Transverse colon (tissue), 4 donors: Measurements from ENCODE around the gene DNER. TPM values are rescaled to one million over a fixed set of nuclear protein-coding genes. Genes with fewer than 3 reads are reported as not detected.
"Not testable (repeated sequence)": the region's sequence is repeated elsewhere in the genome, so short reads cannot be mapped to it uniquely, and the experiment has no call there.

ENCODE experiments used
- DNase-seq: peaks from one replicate; pipeline ENCODE4 v3.0.0-alpha.2; 2019
- H3K27ac ChIP-seq, 4 donors: fragments of 200-600 bp; sonication (generic); 2 replicates each; pipeline ENCODE4 v1.5.1; 2016 to 2018; ENCODE audit warnings: inconsistent platforms in 4 of 4
- H3K27me3 ChIP-seq: fragments of 200-600 bp; sonication (generic); 2 replicates; pipeline ENCODE4 v1.5.1; 2017; ENCODE audit warnings: inconsistent platforms
- H3K36me3 ChIP-seq, 4 donors: fragments of 200-600 bp; sonication (generic); 2 replicates each; pipeline ENCODE4 v1.5.1; 2017 to 2019; ENCODE audit warnings: inconsistent platforms in 4 of 4
- H3K4me1 ChIP-seq, 4 donors: fragments of 200-600 bp; sonication (generic); 2 replicates each; pipeline ENCODE4 v1.5.1; 2017 to 2020; ENCODE audit warnings: inconsistent platforms in 4 of 4
- H3K4me3 ChIP-seq, 4 donors: fragments of 200-600 bp; sonication (generic); 1 replicate in 1 of 4; 2 replicates in 3 of 4; pipeline versions ENCODE4 v1.5.1 to v1.6.1; 2017 to 2019; ENCODE audit warnings: inconsistent platforms in 4 of 4
- H3K9me3 ChIP-seq, 2 donors: fragments of 200-600 bp; sonication (generic); 2 replicates each; pipeline ENCODE4 v1.5.1; 2017 to 2019; ENCODE audit warnings: inconsistent platforms in 2 of 2
- EP300 ChIP-seq: sonication (generic); formaldehyde crosslinking; IDR thresholded peaks from one replicate; pipeline ENCODE4 v1.6.1; 2017; ENCODE audit warnings: antibody characterized with exemption, low read depth
- POLR2A ChIP-seq: fragments of 450-650 bp; IDR thresholded peaks from one replicate; pipeline ENCODE4 v1.6.1; 2016; ENCODE audit warnings: antibody characterized with exemption, mild to moderate bottlenecking, moderate library complexity
- POLR2AphosphoS5 ChIP-seq, 3 donors: sonication (generic); formaldehyde crosslinking; IDR thresholded peaks; one replicate each; pipeline ENCODE4 v1.6.1; 2016; ENCODE audit warnings: antibody characterized with exemption in 3 of 3
- WGBS, 2 donors: methylation state at CpG; one replicate each; pipeline ENCODE4 v1.1.5; 2018; ENCODE audit warnings: low coverage in 1 of 2; 5-methylcytosine and 5-hydroxymethylcytosine counted together
- in situ Hi-C, 4 donors: fragments of 200-750 bp; cut with MboI; loops; one replicate each; pipeline versions ENCODE4 v1.15.0 to v1.15.1; 2017; ENCODE audit warnings: low sequenced_read_pairs in 3 of 4, low pct_ligation_motif_present in 1 of 4, low pct_unique_long_range_greater_than_20kb in 1 of 4
- intact Hi-C: fragments of 100-400 bp; cut with DNase I; formaldehyde crosslinking; loops from one replicate; pipeline ENCODE4 v1.15.1; 2023; ENCODE audit warnings: low total_unique reads
- total RNA-seq, 4 donors: library from RNA; depleted of rRNA; stranded (reverse); fragments of >200 nt; gene quantifications; one replicate each; pipeline ENCODE4 v1.1.0, GENCODE V29; 2016
- TF ChIP-seq, protein P1 (sequence below), 5 experiments: fragments of 200-600 bp in 3 of 5; fragments of 450-650 bp in 2 of 5; sonication (generic) in 3 of 5; IDR thresholded peaks; 1 replicate in 2 of 5; 2 replicates in 3 of 5; pipeline ENCODE4 v1.5.1; 2016 to 2017; ENCODE audit warnings: antibody characterized with exemption in 5 of 5, inconsistent platforms in 3 of 5, mild to moderate bottlenecking in 2 of 5, moderate library complexity in 1 of 5

DNER gene
- total RNA-seq, 4 donors from 2014 or later: 1.9 to 4.9 (median 2.5) TPM

- intact Hi-C loops (no loop called here), in situ Hi-C loops (no loop called here)
- WGBS, 2 donors: 66 to 75% methylated on average over 5 of the region's 5 CpGs
- TF ChIP-seq POLR2A: no peak
- TF ChIP-seq, protein P1, sequence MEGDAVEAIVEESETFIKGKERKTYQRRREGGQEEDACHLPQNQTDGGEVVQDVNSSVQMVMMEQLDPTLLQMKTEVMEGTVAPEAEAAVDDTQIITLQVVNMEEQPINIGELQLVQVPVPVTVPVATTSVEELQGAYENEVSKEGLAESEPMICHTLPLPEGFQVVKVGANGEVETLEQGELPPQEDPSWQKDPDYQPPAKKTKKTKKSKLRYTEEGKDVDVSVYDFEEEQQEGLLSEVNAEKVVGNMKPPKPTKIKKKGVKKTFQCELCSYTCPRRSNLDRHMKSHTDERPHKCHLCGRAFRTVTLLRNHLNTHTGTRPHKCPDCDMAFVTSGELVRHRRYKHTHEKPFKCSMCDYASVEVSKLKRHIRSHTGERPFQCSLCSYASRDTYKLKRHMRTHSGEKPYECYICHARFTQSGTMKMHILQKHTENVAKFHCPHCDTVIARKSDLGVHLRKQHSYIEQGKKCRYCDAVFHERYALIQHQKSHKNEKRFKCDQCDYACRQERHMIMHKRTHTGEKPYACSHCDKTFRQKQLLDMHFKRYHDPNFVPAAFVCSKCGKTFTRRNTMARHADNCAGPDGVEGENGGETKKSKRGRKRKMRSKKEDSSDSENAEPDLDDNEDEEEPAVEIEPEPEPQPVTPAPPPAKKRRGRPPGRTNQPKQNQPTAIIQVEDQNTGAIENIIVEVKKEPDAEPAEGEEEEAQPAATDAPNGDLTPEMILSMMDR (IDR thresholded peaks at IDR 0.05): no peak
- peaks cover 12% of the 10 kb centered on the region for H3K27me3 ChIP-seq
- H3K36me3 ChIP-seq: no peaks in the 10 kb centered on the region
- no peak overlapping the region for H3K4me3 ChIP-seq
- no peaks in the 10 kb centered on the region for H3K9me3 ChIP-seq
- no peak overlapping the region for H3K27ac ChIP-seq
- DNase-seq: no peak
- H3K4me1 ChIP-seq: no peaks in the 10 kb centered on the region
Observed at GRCh38 chr2:229703909-229704630, 10.3 kb downstream of the DNER start.

GRCh38 chr2:229701716-229702115 lies 12.6 kb downstream of the DNER start:
- intact Hi-C loops: no loop called here
- in situ Hi-C loops: no loop called here

GRCh38 chr2:229701062-229701461 lies 13.3 kb downstream of the DNER start:
- in situ Hi-C loops: no loop called here

More at GRCh38 chr2:229701716-229702115, 12.6 kb downstream of the DNER start:
- Histone ChIP-seq H3K36me3 (no peaks in the 10 kb centered on the region), H3K27me3 (no peaks in the 10 kb centered on the region), H3K27ac (no peak overlapping the region), H3K4me3 (no peak overlapping the region), H3K9me3 (no peaks in the 10 kb centered on the region), H3K4me1 (no peaks in the 10 kb centered on the region)
- no peak for DNase-seq
- 75% methylated on average over 6 of the region's 6 CpGs; no CpG with 5 or more reads in 1 of the 2 donors for WGBS, 2 donors
- no peak for TF ChIP-seq EP300
- no peak for TF ChIP-seq POLR2A
- TF ChIP-seq, protein P1 (IDR thresholded peaks at IDR 0.05): no peak
- no peak for TF ChIP-seq POLR2AphosphoS5 (IDR thresholded peaks at IDR 0.05)

GRCh38 chr2:229695961-229696360 lies 18.4 kb downstream of the DNER start:
- no peak for DNase-seq
- Histone ChIP-seq H3K27ac (no peak overlapping the region), H3K9me3 (no peaks in the 10 kb centered on the region), H3K36me3 (no peaks in the 10 kb centered on the region), H3K4me1 (no peaks in the 10 kb centered on the region), H3K27me3 (no peaks in the 10 kb centered on the region), H3K4me3 (no peak overlapping the region)
- in situ Hi-C loops (no loop called here), intact Hi-C loops (no loop called here)
- 91 to 100% methylated on average over 2 of the region's 2 CpGs for WGBS, 2 donors
- TF ChIP-seq POLR2AphosphoS5 (IDR thresholded peaks at IDR 0.05) (no peak), EP300 (no peak), POLR2A (no peak)
- TF ChIP-seq, protein P1 (IDR thresholded peaks at IDR 0.05): no peak

More at GRCh38 chr2:229701062-229701461, 13.3 kb downstream of the DNER start:
- Histone ChIP-seq H3K27ac (no peak overlapping the region), H3K4me3 (no peak overlapping the region), H3K4me1 (no peaks in the 10 kb centered on the region), H3K9me3 (no peaks in the 10 kb centered on the region), H3K27me3 (no peaks in the 10 kb centered on the region), H3K36me3 (no peaks in the 10 kb centered on the region)
- no peak for TF ChIP-seq POLR2AphosphoS5 (IDR thresholded peaks at IDR 0.05)
- DNase-seq: no peak
- 60 to 74% methylated on average over 2 of the region's 2 CpGs for WGBS, 2 donors
- intact Hi-C loops: no loop called here

DNA sequence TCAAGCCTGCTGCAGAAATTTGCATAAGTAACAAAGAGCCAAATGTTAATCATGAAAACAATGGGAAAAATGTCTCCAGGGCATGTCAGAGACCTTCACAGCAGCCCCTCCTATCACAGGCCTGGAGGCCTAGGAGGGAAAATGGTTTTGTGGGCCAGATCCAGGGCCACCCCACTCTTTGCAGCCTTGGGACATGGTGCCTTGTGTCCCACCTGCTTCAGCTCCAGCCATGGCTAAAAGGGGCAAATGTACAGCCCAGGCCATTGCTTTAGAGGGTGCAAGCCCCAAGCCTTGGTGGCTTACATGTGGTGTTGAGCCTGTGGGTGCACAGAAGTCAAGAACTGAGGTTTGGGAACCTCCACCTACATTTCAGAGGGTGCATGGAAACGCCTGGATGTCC lies 20.5 kb downstream of the DNER start:
- H3K36me3 ChIP-seq, H3K9me3 ChIP-seq, H3K4me3 ChIP-seq, H3K4me1 ChIP-seq, DNase-seq, in situ Hi-C loops, intact Hi-C loops, H3K27ac ChIP-seq, H3K27me3 ChIP-seq: not testable (repeated sequence)
- WGBS, 2 donors: 33% methylated on average over 1 of the region's 1 CpG; no CpG with 5 or more reads in 1 of the 2 donors
